Natural killer cell (primary cell): Measurements from ENCODE around the gene MBTD1. TPM values are rescaled to one million over a fixed set of nuclear protein-coding genes. Genes with fewer than 3 reads are reported as not detected.
A peak's percentile ranks its signal among the peaks of the same experiment; 100 is the strongest.

Experiments used
- ATAC-seq, 3 donors: fragments of 150-1000 bp in 2 of 3; fragments of 200-7000 bp in 1 of 3; cut with Tn5 transposase; 1 replicate in 1 of 3; 2 replicates in 2 of 3; pipeline ENCODE4 v1.10.0; 2021; ENCODE audit warnings: mild to moderate bottlenecking in 2 of 3, moderate library complexity in 2 of 3
- DNase-seq, 2 donors: peaks; one replicate each; pipeline versions ENCODE4 v3.0.0 to v3.0.0-alpha.2; 2013 to 2021; ENCODE audit warnings: mixed read lengths in 1 of 2
- H3K27ac ChIP-seq: one replicate; pipeline ENCODE4 v1.5.1; 2013; ENCODE audit warnings: mild to moderate bottlenecking, low read length
- H3K27me3 ChIP-seq: one replicate; pipeline ENCODE4 v1.6.1; 2013; ENCODE audit warnings: low read length; ENCODE audit not compliant: control insufficient read depth, insufficient read depth
- H3K36me3 ChIP-seq: one replicate; pipeline ENCODE4 v1.6.1; 2013; ENCODE audit warnings: low read length; ENCODE audit not compliant: control insufficient read depth, insufficient read depth
- H3K4me1 ChIP-seq: one replicate; pipeline ENCODE4 v1.6.1; 2013; ENCODE audit warnings: low read length; ENCODE audit not compliant: control insufficient read depth, insufficient read depth
- H3K4me3 ChIP-seq: one replicate; pipeline ENCODE4 v1.5.1; 2013; ENCODE audit warnings: low read length
- H3K9me3 ChIP-seq: one replicate; pipeline ENCODE4 v1.6.1; 2013; ENCODE audit warnings: low read length; ENCODE audit not compliant: control insufficient read depth, insufficient read depth
- H3K27ac Mint-ChIP-seq, 2 donors: one replicate each; pipeline ENCODE4 v1.8.0; 2022; ENCODE audit warnings: mild to moderate bottlenecking in 2 of 2, mixed read lengths in 2 of 2, moderate library complexity in 1 of 2
- H3K27me3 Mint-ChIP-seq, 2 donors: one replicate each; pipeline ENCODE4 v1.8.0; 2022; ENCODE audit warnings: low read depth in 2 of 2, mixed read lengths in 2 of 2
- H3K36me3 Mint-ChIP-seq: one replicate; pipeline ENCODE4 v1.8.0; 2022; ENCODE audit warnings: mixed read lengths
- H3K4me1 Mint-ChIP-seq, 2 donors: one replicate each; pipeline ENCODE4 v1.8.0; 2022; ENCODE audit warnings: mixed read lengths in 2 of 2
- H3K4me3 Mint-ChIP-seq: one replicate; pipeline ENCODE4 v1.8.0; 2022; ENCODE audit warnings: mild to moderate bottlenecking, moderate library complexity, mixed read lengths
- H3K9me3 Mint-ChIP-seq, 2 donors: one replicate each; pipeline ENCODE4 v1.8.0; 2022; ENCODE audit warnings: mixed read lengths in 2 of 2
- WGBS: methylation state at CpG from one replicate; pipeline ENCODE4 v1.1.7; 2013; ENCODE audit warnings: missing lambda C conversion rate; ENCODE audit not compliant: insufficient coverage; 5-methylcytosine and 5-hydroxymethylcytosine counted together
- intact Hi-C: fragments of 100-400 bp; cut with micrococcal nuclease; formaldehyde crosslinking; loops from one replicate; pipeline ENCODE4 v1.14.2; 2022
- total RNA-seq, 4 donors: library from RNA; stranded (reverse); fragments of 120-200 nt in 1 of 4; gene quantifications; one replicate each; pipeline versions ENCODE4 v1.2.3 to v1.2.4, GENCODE V29; 2013 to 2022
- TF ChIP-seq, protein P1 (sequence below): fragments of 200-600 bp; IDR thresholded peaks from one replicate; pipeline ENCODE4 v1.8.0; 2022; ENCODE audit warnings: antibody characterized with exemption

Gene MBTD1
- total RNA-seq, 3 donors from 2014 or later (not counting 1 experiment from before 2014, with no cell fraction given): 24.6 to 32.4 (median 28.8) TPM

GRCh38 chr17:51166987-51167931 lies 92.6 kb downstream of the MBTD1 start:
- H3K27ac ChIP-seq: peak overlapping the region; percentile 70
- TF ChIP-seq, protein P1, sequence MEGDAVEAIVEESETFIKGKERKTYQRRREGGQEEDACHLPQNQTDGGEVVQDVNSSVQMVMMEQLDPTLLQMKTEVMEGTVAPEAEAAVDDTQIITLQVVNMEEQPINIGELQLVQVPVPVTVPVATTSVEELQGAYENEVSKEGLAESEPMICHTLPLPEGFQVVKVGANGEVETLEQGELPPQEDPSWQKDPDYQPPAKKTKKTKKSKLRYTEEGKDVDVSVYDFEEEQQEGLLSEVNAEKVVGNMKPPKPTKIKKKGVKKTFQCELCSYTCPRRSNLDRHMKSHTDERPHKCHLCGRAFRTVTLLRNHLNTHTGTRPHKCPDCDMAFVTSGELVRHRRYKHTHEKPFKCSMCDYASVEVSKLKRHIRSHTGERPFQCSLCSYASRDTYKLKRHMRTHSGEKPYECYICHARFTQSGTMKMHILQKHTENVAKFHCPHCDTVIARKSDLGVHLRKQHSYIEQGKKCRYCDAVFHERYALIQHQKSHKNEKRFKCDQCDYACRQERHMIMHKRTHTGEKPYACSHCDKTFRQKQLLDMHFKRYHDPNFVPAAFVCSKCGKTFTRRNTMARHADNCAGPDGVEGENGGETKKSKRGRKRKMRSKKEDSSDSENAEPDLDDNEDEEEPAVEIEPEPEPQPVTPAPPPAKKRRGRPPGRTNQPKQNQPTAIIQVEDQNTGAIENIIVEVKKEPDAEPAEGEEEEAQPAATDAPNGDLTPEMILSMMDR: peak; percentile 67
- peaks cover 21% of the 10 kb centered on the region for H3K36me3 ChIP-seq
- peaks cover 23% of the 10 kb centered on the region for H3K4me1 ChIP-seq
- peak overlapping the region; percentile 84 for H3K4me3 Mint-ChIP-seq
- no peaks in the 10 kb centered on the region for H3K9me3 Mint-ChIP-seq
- 15% methylated on average over 41 of the region's 42 CpGs for WGBS
- no peaks in the 10 kb centered on the region for H3K9me3 ChIP-seq
- peak overlapping the region; percentile 46 to 93 for H3K27ac Mint-ChIP-seq
- DNase-seq: peak; percentile 54 to 77
- ATAC-seq: peak; percentile 52 to 61 (median 57)
- H3K27me3 ChIP-seq: no peaks in the 10 kb centered on the region
- peaks cover 10 to 25% of the 10 kb centered on the region in 2 donors for H3K4me1 Mint-ChIP-seq
- peak overlapping the region; percentile 90 for H3K4me3 ChIP-seq
- intact Hi-C loops: loop anchor here (1.0 to 5.0 kb wide), 3 partner anchors 94 to 300 kb away; partner anchors contain the start of genes MBTD1, TOB1 and UTP18
- H3K27me3 Mint-ChIP-seq: no peaks in the 10 kb centered on the region
- no peaks in the 10 kb centered on the region for H3K36me3 Mint-ChIP-seq

GRCh38 chr17:51166198-51166986 lies 93.5 kb downstream of the MBTD1 start, which contains the start of gene NME2:
Gene NME2, plus strand, starts transcription at chr17:51166411. Its CDS starts 420 bp downstream, at chr17:51166831.
- Histone ChIP-seq H3K27me3 (no peaks in the 10 kb centered on the region), H3K9me3 (no peaks in the 10 kb centered on the region), H3K36me3 (peaks cover 24% of the 10 kb centered on the region), H3K4me1 (peaks cover 23% of the 10 kb centered on the region), H3K4me3 (peak within 1 kb of the TSS; percentile 90), H3K27ac (peak within 1 kb of the TSS; percentile 70)
- no peaks in the 10 kb centered on the region for H3K9me3 Mint-ChIP-seq
- no peaks in the 10 kb centered on the region for H3K27me3 Mint-ChIP-seq
- intact Hi-C loops: loop anchor here (2.0 to 5.0 kb wide), 2 partner anchors 94 to 299 kb away; partner anchors contain the start of genes MBTD1, TOB1 and UTP18
- DNase-seq (peak; percentile 65 to 80), ATAC-seq (peak; percentile 81 to 90 (median 89))
- H3K36me3 Mint-ChIP-seq: no peaks in the 10 kb centered on the region
- TF ChIP-seq, protein P1: no peak
- H3K4me1 Mint-ChIP-seq: peaks cover 10 to 25% of the 10 kb centered on the region in 2 donors
- peak within 1 kb of the TSS; percentile 90 for H3K4me3 Mint-ChIP-seq
- WGBS: under 1% methylated on average over 98 of the region's 98 CpGs
- peak within 1 kb of the TSS; percentile 82 to 93 for H3K27ac Mint-ChIP-seq

- Mint-ChIP-seq H3K4me3 (peak overlapping the region; percentile 90), H3K27me3 (no peaks in the 10 kb centered on the region), H3K27ac (peak overlapping the region; percentile 82 to 93), H3K4me1 (peaks cover 10 to 25% of the 10 kb centered on the region in 2 donors), H3K36me3 (no peaks in the 10 kb centered on the region), H3K9me3 (no peaks in the 10 kb centered on the region)
- DNase-seq: no peak
- H3K27ac ChIP-seq: peak overlapping the region; percentile 66
- H3K4me1 ChIP-seq: peaks cover 23% of the 10 kb centered on the region
- no peaks in the 10 kb centered on the region for H3K27me3 ChIP-seq
- peak; percentile 22 to 55 (median 22) for ATAC-seq
- TF ChIP-seq, protein P1: no peak
- 22% methylated on average over 21 of the region's 21 CpGs for WGBS
- intact Hi-C loops: loop anchor here (2.0 to 5.0 kb wide), 2 partner anchors 95 to 298 kb away; partner anchors contain the start of genes MBTD1, TOB1 and UTP18
- H3K36me3 ChIP-seq: peaks cover 23% of the 10 kb centered on the region
- peak overlapping the region; percentile 90 for H3K4me3 ChIP-seq
- H3K9me3 ChIP-seq: no peaks in the 10 kb centered on the region
Measured at GRCh38 chr17:51165680-51166197, 94.1 kb downstream of the MBTD1 start.
